BLaER1 (cell line): Measurements from ENCODE around the gene ATP2B2.

Experiments used
- H3K27ac ChIP-seq: shearing (Covaris generic); formaldehyde crosslinking; 2 replicates; pipeline ENCODE4 v1.8.1; 2022
- H3K27me3 ChIP-seq: shearing (Covaris generic); formaldehyde crosslinking; 2 replicates; pipeline ENCODE4 v1.8.1; 2022
- H3K36me3 ChIP-seq: shearing (Covaris generic); formaldehyde crosslinking; 2 replicates; pipeline ENCODE4 v1.8.1; 2022
- H3K4me1 ChIP-seq: shearing (Covaris generic); formaldehyde crosslinking; 2 replicates; pipeline ENCODE4 v1.8.1; 2022
- H3K4me2 ChIP-seq: shearing (Covaris generic); formaldehyde crosslinking; 2 replicates; pipeline ENCODE4 v1.8.1; 2022
- H3K4me3 ChIP-seq: shearing (Covaris generic); formaldehyde crosslinking; 2 replicates; pipeline ENCODE4 v1.8.1; 2022
- H3K9ac ChIP-seq: shearing (Covaris generic); formaldehyde crosslinking; 2 replicates; pipeline ENCODE4 v1.8.1; 2022
- H3K9me3 ChIP-seq: shearing (Covaris generic); formaldehyde crosslinking; 2 replicates; pipeline ENCODE4 v1.8.1; 2022
- H4K20me1 ChIP-seq: shearing (Covaris generic); formaldehyde crosslinking; 2 replicates; pipeline ENCODE4 v1.8.1; 2022
- Cebpa-rat ChIP-seq: shearing (Covaris generic); IDR thresholded peaks from 2 replicates; pipeline ENCODE4 v1.8.1; 2022

Gene ATP2B2

GRCh38 chr3:10330319-10330718 is 175.1 kb downstream of the ATP2B2 start:
- H3K4me2 ChIP-seq = no peak overlapping the region
- TF ChIP-seq Cebpa-rat = no peak
- no peaks in the 10 kb centered on the region for H3K9me3 ChIP-seq
- H3K27ac ChIP-seq = no peak overlapping the region
- no peaks in the 10 kb centered on the region for H3K27me3 ChIP-seq
- H3K4me3 ChIP-seq = no peak overlapping the region
- peaks cover 66% of the 10 kb centered on the region for H3K36me3 ChIP-seq
- no peaks in the 10 kb centered on the region for H4K20me1 ChIP-seq
- H3K9ac ChIP-seq = no peak overlapping the region
- peaks cover 52% of the 10 kb centered on the region for H3K4me1 ChIP-seq

- Histone ChIP-seq H4K20me1 (no peaks in the 10 kb centered on the region), H3K36me3 (peaks cover 62% of the 10 kb centered on the region), H3K27me3 (no peaks in the 10 kb centered on the region), H3K9ac (no peak overlapping the region), H3K4me3 (no peak overlapping the region), H3K27ac (no peak overlapping the region), H3K9me3 (no peaks in the 10 kb centered on the region), H3K4me2 (no peak overlapping the region), H3K4me1 (peaks cover 44% of the 10 kb centered on the region)
- TF ChIP-seq Cebpa-rat = no peak
Observed at GRCh38 chr3:10329495-10330015, 175.8 kb downstream of the ATP2B2 start.

GRCh38 chr3:10328460-10329071 is 176.8 kb downstream of the ATP2B2 start:
- Histone ChIP-seq H3K4me2 (no peak overlapping the region; the same call in 1 of the 2 replicates), H3K9me3 (no peaks in the 10 kb centered on the region)
- no peak for TF ChIP-seq Cebpa-rat

GRCh38 chr3:10327592-10327991 is 177.8 kb downstream of the ATP2B2 start:
- peaks cover 25% of the 10 kb centered on the region for H3K4me1 ChIP-seq
- H3K9ac ChIP-seq = no peak overlapping the region
- no peak overlapping the region for H3K27ac ChIP-seq
- no peak for TF ChIP-seq Cebpa-rat
- H3K4me3 ChIP-seq = no peak overlapping the region
- no peaks in the 10 kb centered on the region for H4K20me1 ChIP-seq
- peaks cover 55% of the 10 kb centered on the region for H3K36me3 ChIP-seq
- H3K27me3 ChIP-seq = no peaks in the 10 kb centered on the region
- H3K9me3 ChIP-seq = no peaks in the 10 kb centered on the region
- no peak overlapping the region for H3K4me2 ChIP-seq

More at GRCh38 chr3:10328460-10329071, 176.8 kb downstream of the ATP2B2 start:
- Histone ChIP-seq H3K4me1 (peaks cover 34% of the 10 kb centered on the region), H3K36me3 (peaks cover 56% of the 10 kb centered on the region), H3K9ac (no peak overlapping the region), H3K27ac (no peak overlapping the region), H3K27me3 (no peaks in the 10 kb centered on the region), H3K4me3 (no peak overlapping the region), H4K20me1 (no peaks in the 10 kb centered on the region)

- H4K20me1 ChIP-seq = peaks cover 30% of the 10 kb centered on the region
- H3K4me1 ChIP-seq = peaks cover 37% of the 10 kb centered on the region
- H3K4me2 ChIP-seq = no peak overlapping the region
- H3K27ac ChIP-seq = peak overlapping the region; percentile 31; the same call in 1 of the 2 replicates
- H3K27me3 ChIP-seq = no peaks in the 10 kb centered on the region
- H3K9me3 ChIP-seq = no peaks in the 10 kb centered on the region
- H3K9ac ChIP-seq = no peak overlapping the region
- TF ChIP-seq Cebpa-rat = no peak
- H3K36me3 ChIP-seq = peaks cover 36% of the 10 kb centered on the region
- H3K4me3 ChIP-seq = no peak overlapping the region
Observed at GRCh38 chr3:10322352-10322710, 183.1 kb downstream of the ATP2B2 start.

GRCh38 chr3:10321630-10322351 is 183.6 kb downstream of the ATP2B2 start:
- Histone ChIP-seq H4K20me1 (peaks cover 35% of the 10 kb centered on the region), H3K36me3 (peaks cover 36% of the 10 kb centered on the region), H3K4me3 (peak overlapping the region; percentile 87; the same call in 1 of the 2 replicates), H3K27me3 (no peaks in the 10 kb centered on the region), H3K9ac (no peak overlapping the region), H3K9me3 (no peaks in the 10 kb centered on the region), H3K27ac (peak overlapping the region; percentile 31; the same call in 1 of the 2 replicates), H3K4me2 (peak overlapping the region; percentile 90), H3K4me1 (peaks cover 37% of the 10 kb centered on the region)
- TF ChIP-seq Cebpa-rat = no peak

GRCh38 chr3:10320320-10320677 is 185.1 kb downstream of the ATP2B2 start:
- no peak for TF ChIP-seq Cebpa-rat
- Histone ChIP-seq H3K4me1 (peaks cover 37% of the 10 kb centered on the region), H3K9ac (peak overlapping the region; percentile 94), H3K27me3 (no peaks in the 10 kb centered on the region), H3K4me2 (peak overlapping the region; percentile 90), H3K36me3 (peaks cover 42% of the 10 kb centered on the region), H3K4me3 (peak overlapping the region; percentile 87), H3K27ac (peak overlapping the region; percentile 91), H4K20me1 (peaks cover 46% of the 10 kb centered on the region), H3K9me3 (no peaks in the 10 kb centered on the region)

GRCh38 chr3:10319804-10320203 is 185.6 kb downstream of the ATP2B2 start:
- H3K27ac ChIP-seq = peak overlapping the region; percentile 91
- no peak for TF ChIP-seq Cebpa-rat

GRCh38 chr3:10319251-10319650 is 186.1 kb downstream of the ATP2B2 start:
- peaks cover 52% of the 10 kb centered on the region for H3K36me3 ChIP-seq
- H3K27me3 ChIP-seq = no peaks in the 10 kb centered on the region
- peak overlapping the region; percentile 65 for H3K9ac ChIP-seq
- H3K4me3 ChIP-seq = no peak overlapping the region; the same call in 1 of the 2 replicates
- no peaks in the 10 kb centered on the region for H3K9me3 ChIP-seq
- peaks cover 49% of the 10 kb centered on the region for H4K20me1 ChIP-seq
- peak overlapping the region; percentile 61 for H3K4me2 ChIP-seq
- no peak for TF ChIP-seq Cebpa-rat
- H3K4me1 ChIP-seq = peaks cover 37% of the 10 kb centered on the region
- 0 out of 2 replicates have a peak overlapping the region, but pooled peaks have one; percentile 35 for H3K27ac ChIP-seq

More at GRCh38 chr3:10319804-10320203, 185.6 kb downstream of the ATP2B2 start:
- H3K4me3 ChIP-seq = peak overlapping the region; percentile 87
- no peaks in the 10 kb centered on the region for H3K27me3 ChIP-seq
- peak overlapping the region; percentile 90 for H3K4me2 ChIP-seq
- peaks cover 46% of the 10 kb centered on the region for H4K20me1 ChIP-seq
- H3K36me3 ChIP-seq = peaks cover 47% of the 10 kb centered on the region
- H3K4me1 ChIP-seq = peaks cover 37% of the 10 kb centered on the region
- H3K9ac ChIP-seq = peak overlapping the region; percentile 94
- no peaks in the 10 kb centered on the region for H3K9me3 ChIP-seq

GRCh38 chr3:10317961-10318350 is 187.4 kb downstream of the ATP2B2 start:
- peaks cover 37% of the 10 kb centered on the region for H3K4me1 ChIP-seq
- peaks cover 62% of the 10 kb centered on the region for H4K20me1 ChIP-seq
- no peak overlapping the region for H3K4me3 ChIP-seq
- no peak for TF ChIP-seq Cebpa-rat
- H3K27me3 ChIP-seq = no peaks in the 10 kb centered on the region
- peaks cover 65% of the 10 kb centered on the region for H3K36me3 ChIP-seq
- no peaks in the 10 kb centered on the region for H3K9me3 ChIP-seq
- H3K27ac ChIP-seq = no peak overlapping the region
- H3K9ac ChIP-seq = peak overlapping the region; percentile 52; the same call in 1 of the 2 replicates
- H3K4me2 ChIP-seq = peak overlapping the region; percentile 61
